Measurements from ENCODE around the gene CCL23.
"Not testable (repeated sequence)": the region's sequence is repeated elsewhere in the genome, so short reads cannot be mapped to it uniquely, and the experiment has no call there.

Gene CCL23

DNA sequence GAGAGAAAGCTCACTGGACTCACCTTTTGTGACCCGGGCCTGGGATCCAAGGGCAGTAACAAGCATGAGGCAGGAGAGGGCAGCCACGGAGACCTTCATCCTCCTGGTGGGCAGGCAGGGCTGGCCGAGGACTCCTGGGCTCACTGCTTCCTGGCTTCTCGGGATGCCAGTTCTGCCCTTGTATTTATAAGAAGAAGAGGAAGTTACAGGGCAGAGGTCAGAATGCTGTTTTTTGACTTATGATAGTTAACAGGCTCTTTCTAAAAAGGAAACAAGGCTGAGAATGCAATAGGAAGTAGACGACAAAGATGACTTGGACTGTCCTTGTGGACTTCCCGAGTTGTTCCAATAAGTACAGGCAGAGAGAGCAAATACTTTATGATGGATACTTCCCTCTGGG lies at the start of gene CCL23:
TSS of gene CCL23 (minus strand) at position 174 of the 400 bp plus-strand sequence. CDS start at position 99, 75 bp downstream.
- no peak for DNase-seq (ENCODE audit: low read depth)

- no peak for DNase-seq (ENCODE audit: low read depth)
These were observed 48.7 kb upstream of the CCL23 start for GRCh38 chr17:36066365-36066985.

GRCh38 chr17:36063786-36064541 lies 46.2 kb upstream of the CCL23 start, which contains the start of gene CCL18:
TSS of gene CCL18 (plus strand) at chr17:36064272. CDS start at chr17:36064343, 71 bp downstream.
- DNase-seq (ENCODE audit: low read depth) = no peak

GRCh38 chr17:36060816-36061215 lies 43.0 kb upstream of the CCL23 start:
- no peak for DNase-seq (ENCODE audit: low read depth)

DNA sequence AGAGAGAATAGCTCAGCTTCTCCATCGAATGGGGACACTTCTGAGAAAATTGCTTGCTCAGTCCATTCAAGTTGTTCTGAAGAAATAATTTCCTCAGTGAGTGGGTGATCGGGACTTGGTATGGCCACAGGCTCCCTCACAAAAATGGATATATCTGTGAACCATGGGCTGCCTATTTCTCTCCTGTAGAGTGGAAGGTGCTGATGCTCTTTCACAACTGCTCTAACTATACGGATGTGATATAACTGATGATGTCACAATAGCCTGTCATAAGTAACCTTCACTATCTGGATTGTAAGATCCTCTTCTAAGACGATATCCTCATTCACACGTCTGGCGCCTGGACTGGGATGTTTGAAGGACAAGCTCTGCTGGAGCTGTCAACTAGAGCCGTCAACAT lies 41.6 kb upstream of the CCL23 start:
- DNase-seq (ENCODE audit: low read depth) = no peak

GRCh38 chr17:36057911-36058310 lies 40.1 kb upstream of the CCL23 start:
- no peak for DNase-seq (ENCODE audit: low read depth)

DNA sequence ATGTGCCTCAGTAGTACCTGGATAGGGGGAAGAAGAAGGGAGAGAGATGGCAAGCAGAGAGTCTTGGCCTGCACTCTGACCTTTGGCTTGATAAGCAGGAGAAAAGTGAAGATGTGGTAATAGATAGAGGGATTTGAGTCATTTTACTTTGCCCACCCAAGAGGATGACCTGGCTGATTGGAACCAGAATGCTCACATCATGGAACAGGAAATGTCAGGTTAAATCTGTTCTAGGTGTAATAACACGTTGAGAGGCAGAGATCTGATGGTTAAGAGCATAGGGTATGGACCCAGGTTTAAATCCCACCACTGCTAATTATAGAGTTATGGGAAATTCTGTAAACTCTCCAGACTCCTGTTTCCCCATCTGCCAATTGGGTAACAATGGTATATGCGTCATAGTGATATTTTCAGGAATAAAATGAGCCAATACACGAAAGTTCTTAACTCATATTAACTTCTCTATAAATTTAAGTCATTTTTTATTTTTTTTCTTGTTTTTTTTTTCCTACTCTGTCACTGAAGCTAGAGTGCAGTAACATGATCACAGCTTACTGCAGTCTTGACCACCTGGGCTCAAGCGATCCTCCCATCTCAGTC lies 38.2 kb upstream of the CCL23 start:
- DNase-seq (ENCODE audit: low read depth) = no peak

- no peak for DNase-seq (ENCODE audit: low read depth)
These were observed 37.4 kb upstream of the CCL23 start for GRCh38 chr17:36055171-36055570.

DNA sequence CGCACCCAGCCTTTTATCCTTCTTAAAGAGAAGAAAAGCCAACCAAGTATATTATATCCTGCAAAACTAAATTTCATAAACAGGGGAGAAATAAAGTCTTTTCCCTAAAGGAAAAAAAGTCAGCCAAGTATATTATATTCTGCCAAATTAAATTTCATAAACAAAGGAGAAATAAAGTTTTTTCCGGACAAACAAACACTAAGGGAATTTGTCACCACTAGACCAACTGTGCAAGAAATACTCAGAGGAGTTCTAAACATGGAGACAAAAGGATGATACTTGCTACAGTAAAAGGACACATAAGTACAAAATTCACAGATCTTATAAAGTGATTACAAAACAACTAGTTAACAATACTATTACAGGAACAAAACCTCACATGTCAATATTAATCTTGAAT lies 31.9 kb upstream of the CCL23 start:
- no peak for DNase-seq (ENCODE audit: low read depth)

GRCh38 chr17:36048066-36048465 lies 30.3 kb upstream of the CCL23 start:
- no peak for DNase-seq (ENCODE audit: low read depth)

- no peak for DNase-seq (ENCODE audit: low read depth)
These were observed 18.5 kb upstream of the CCL23 start for GRCh38 chr17:36036235-36036634.

GRCh38 chr17:36034127-36034526 lies 16.4 kb upstream of the CCL23 start:
- no peak for DNase-seq (ENCODE audit: low read depth)

DNA sequence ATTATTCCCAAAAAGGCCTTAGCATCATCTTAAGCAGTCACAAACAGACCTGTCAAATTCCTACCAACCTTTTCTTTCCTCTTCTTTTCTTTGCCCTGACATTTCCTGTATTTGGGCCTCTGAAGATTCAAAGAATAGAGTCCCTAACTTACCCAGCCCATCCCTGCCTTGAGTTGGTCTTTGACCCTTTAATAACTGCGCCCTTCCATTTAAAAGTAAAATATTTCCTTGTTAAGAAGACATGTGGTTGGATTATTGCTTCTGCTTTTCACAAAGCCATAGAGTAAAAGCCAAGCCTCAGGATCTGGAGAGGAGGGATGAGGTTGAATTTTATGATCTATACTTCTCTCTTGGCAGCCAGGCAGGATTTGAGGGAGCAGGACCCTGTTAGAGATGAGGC lies 13.2 kb upstream of the CCL23 start:
- DNase-seq (ENCODE audit: low read depth) = no peak

GRCh38 chr17:36027761-36028160 lies 10.0 kb upstream of the CCL23 start:
- no peak for DNase-seq (ENCODE audit: low read depth)

DNA sequence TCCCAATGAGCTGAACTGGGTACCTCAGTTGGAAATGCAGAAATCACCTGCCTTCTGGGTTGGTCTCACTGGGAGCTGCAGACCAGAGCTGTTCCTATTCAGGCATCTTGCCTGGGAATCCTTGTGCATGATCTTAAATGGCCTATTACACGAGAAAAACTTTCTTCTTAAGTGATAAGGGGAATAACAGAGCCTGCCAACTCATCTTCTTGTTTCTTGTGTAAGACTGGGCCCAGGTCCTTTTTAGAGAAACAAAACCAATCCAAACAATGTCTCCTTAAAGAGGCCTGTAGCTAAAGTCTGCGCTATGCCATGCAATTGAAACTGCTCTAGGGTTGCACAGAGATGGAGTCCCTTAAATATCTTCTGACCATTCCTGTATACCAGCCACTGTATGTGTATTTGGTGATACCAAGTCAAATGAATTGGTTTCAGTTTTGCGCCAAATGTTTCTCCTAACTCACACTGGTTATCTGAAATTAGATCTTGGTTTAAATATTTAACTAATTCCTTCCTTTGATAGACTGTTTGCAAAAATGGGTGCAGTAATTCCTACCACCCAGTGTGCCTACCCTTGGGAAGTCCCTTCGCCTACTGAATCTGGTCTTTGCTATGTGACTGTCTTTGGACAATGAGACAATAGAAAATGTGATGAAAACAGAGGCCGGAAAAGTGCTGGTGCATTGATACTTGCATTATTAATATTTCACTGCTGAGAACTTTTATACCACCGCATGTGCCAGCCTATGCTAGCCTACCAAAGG lies 6.5 kb upstream of the CCL23 start:
- no peak for DNase-seq (ENCODE audit: low read depth)

DNA sequence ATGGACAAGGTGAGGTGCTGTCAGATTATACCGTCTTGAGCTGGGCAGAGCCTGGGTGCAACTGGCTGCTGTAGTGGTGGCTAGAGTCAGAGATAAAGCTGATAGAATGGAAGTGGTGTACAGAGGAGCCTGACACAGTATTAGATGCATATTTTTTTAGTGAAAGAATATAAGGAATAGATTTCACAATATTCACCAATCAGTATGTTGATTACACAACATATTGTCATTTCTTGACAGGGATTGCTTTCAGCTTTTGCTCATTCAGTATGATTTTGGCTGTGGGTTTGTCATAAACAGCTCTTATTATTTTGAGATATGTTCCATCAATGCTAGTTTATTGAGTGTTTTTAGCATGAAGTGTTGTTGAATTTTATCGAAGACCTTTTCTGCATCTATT lies 1.7 kb upstream of the CCL23 start:
- DNase-seq (ENCODE audit: low read depth) = no peak

DNA sequence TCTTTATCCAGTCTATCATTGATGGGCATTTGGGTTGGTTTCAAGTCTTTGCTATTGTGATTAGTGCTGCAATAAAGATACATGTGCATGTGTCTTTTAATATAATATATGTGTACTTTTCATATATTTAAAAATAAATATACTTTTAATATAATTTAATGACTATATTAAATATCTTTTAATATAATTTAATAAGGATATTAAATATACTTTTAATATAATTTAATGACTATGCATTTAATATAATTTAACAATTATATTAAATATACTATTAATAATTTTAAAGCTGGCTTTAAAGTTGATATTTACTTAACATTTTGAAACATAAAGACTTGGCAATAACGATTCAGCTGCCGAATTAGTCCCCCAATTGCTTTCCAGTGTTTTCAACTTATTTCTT lies 1.2 kb downstream of the CCL23 start:
- DNase-seq (ENCODE audit: low read depth) = no peak

DNA sequence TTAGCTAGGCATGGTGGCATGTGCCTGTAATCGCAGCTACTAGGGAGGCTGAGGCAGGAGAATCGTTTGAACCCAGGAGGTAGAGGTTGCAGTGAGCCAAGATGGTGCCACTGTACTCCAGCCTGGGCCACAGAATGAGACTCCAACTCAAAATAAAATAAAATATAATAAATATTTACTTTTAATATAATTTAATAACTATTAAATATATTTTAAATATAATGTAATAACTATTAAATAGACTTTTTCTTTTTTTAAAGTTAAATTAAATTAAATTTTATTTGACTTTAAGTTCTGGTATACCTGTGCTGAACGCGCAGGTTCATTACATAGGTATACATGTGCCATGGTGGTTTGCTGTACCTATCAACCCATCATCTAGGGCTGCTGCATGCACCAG lies 1.9 kb downstream of the CCL23 start:
- DNase-seq (ENCODE audit: low read depth) = not testable (repeated sequence)

DNA sequence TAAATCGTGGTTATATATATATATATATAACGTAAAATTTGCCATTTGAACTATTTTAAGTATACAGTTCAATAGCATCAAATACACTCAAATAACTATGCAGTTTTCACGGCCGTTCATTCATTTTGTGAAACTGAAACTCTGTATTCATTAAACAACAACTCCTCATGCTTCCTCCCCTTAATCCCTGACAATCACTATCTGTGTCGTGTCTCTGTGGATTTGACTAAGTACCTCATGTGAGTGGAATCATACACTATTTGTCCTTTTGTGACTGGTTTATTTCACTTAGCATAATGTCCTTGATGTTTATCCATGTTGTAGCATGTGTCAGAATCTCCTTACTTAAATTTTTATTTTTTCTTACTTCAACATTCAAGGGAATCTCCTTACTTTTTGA lies 2.8 kb downstream of the CCL23 start:
- no peak for DNase-seq (ENCODE audit: low read depth)

GRCh38 chr17:36011201-36011600 lies 6.6 kb downstream of the CCL23 start:
- DNase-seq (ENCODE audit: low read depth) = no peak

DNA sequence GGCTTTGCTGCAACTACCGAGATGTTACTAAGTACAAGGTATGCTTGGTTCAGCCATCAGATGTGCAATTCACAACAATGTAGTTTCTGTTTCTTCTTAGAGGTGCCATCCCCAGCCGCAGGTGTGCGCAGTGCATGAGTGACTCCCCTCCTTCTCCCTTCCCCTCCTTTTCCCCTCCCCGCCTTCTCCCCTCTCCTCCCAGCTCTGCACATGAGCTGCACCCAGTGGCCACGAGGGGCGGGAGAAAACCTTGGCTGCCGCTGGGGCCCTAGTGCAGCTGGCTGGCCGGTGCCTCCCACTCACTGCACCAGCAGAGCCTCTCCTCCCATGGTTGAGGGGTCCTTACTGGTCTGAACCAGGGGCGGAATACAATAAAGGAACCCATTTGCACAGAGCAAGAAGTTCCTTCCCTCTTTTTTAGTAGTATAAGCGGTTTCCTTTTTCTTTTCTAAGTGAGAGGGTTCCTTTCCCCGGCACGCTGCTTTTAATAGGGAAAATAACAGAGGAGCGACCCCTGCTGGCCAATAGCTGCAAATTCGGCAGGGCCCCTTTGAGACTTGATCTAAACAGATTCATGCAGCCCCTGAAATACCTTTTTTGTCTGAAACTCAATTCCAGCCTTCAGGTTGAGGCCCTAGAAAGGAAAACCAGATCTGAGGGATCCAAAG lies 8.6 kb downstream of the CCL23 start:
- DNase-seq (ENCODE audit: low read depth) = no peak

GRCh38 chr17:36004594-36005108 lies 13.1 kb downstream of the CCL23 start:
- no peak for DNase-seq (ENCODE audit: low read depth)

Measured in stimulated activated CD8-positive, alpha-beta memory T cell treated with anti-CD3 and anti-CD28 coated beads, Interleukin-15, amount 100 ng/mL, for 1 hour (primary cell).